Keratinocyte (primary cell): ENCODE data around the gene MYO1E.

ENCODE experiments used
- EZH2 ChIP-seq: IDR thresholded peaks from one replicate; pipeline ENCODE4 v1.6.1; 2012; ENCODE audit warnings: inconsistent platforms, mild to moderate bottlenecking, low read length, moderate library complexity
- TF ChIP-seq, protein P1 (sequence below), 3 experiments: IDR thresholded peaks in 1 of 3; conservative IDR thresholded peaks in 1 of 3; optimal IDR thresholded peaks in 1 of 3; 2 replicates in 2 of 3; 3 replicates in 1 of 3; pipeline versions ENCODE3 to v1.5.1; 2011; ENCODE audit warnings: low read length in 3 of 3, mild to moderate bottlenecking in 3 of 3, moderate library complexity in 2 of 3, control low read depth in 1 of 3, inconsistent platforms in 1 of 3; ENCODE audit not compliant: insufficient read depth in 2 of 3; ENCODE audit errors: extremely low read depth in 1 of 3

DNA sequence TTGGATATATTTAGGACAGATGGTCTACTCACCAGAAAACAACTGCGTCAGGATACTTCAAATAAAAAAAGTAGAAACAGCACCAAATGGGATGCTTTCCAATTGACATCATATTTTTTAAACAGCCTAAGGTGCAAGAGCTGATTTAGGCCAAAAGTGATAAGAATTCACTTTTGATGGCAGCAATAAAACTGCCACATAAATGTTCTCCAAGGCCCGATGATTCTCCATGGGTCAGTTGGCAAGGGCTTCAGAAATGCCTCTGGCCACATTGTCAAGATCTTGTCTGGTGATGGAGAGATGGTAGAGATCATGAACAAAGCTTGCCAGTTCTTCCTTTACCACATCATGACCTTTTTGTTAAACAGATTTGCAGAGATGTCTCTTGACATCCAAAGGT lies 127.1 kb downstream of the MYO1E start:
- TF ChIP-seq, protein P1, sequence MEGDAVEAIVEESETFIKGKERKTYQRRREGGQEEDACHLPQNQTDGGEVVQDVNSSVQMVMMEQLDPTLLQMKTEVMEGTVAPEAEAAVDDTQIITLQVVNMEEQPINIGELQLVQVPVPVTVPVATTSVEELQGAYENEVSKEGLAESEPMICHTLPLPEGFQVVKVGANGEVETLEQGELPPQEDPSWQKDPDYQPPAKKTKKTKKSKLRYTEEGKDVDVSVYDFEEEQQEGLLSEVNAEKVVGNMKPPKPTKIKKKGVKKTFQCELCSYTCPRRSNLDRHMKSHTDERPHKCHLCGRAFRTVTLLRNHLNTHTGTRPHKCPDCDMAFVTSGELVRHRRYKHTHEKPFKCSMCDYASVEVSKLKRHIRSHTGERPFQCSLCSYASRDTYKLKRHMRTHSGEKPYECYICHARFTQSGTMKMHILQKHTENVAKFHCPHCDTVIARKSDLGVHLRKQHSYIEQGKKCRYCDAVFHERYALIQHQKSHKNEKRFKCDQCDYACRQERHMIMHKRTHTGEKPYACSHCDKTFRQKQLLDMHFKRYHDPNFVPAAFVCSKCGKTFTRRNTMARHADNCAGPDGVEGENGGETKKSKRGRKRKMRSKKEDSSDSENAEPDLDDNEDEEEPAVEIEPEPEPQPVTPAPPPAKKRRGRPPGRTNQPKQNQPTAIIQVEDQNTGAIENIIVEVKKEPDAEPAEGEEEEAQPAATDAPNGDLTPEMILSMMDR (optimal IDR thresholded peaks at IDR 0.05 in 1 of 3, IDR thresholded peaks at IDR 0.05 in 1 of 3, conservative IDR thresholded peaks at IDR 0.05 in 1 of 3; ENCODE audit: extremely low read depth in 1 of 3, insufficient read depth in 2 of 3, low read length in 3 of 3), result no peak
- TF ChIP-seq EZH2, result no peak
